ENCODE data around the gene SP100. TPM values are rescaled to one million over a fixed set of nuclear protein-coding genes. Genes with fewer than 3 reads are reported as not detected.

The SP100 gene
- total RNA-seq, 1 donor, result 137 TPM

- Histone ChIP-seq H2AFZ (ENCODE audit: low read length) (no peak overlapping the region), H3K4me3 (ENCODE audit: insufficient read depth, low read length) (no peak overlapping the region), H3K4me1 (ENCODE audit: insufficient read depth, low read length) (peaks cover 36% of the 10 kb centered on the region), H3K79me2 (ENCODE audit: insufficient read depth, low read length) (peaks cover 21% of the 10 kb centered on the region), H3K36me3 (ENCODE audit: insufficient read depth, low read length) (no peaks in the 10 kb centered on the region), H3K4me2 (ENCODE audit: insufficient read depth, low read length) (no peak overlapping the region), H3K27me3 (ENCODE audit: insufficient read depth, low read length) (no peaks in the 10 kb centered on the region), H4K20me1 (ENCODE audit: insufficient read depth, low read length) (no peaks in the 10 kb centered on the region), H3K27ac (ENCODE audit: low read depth, low read length) (no peak overlapping the region), H3K9me3 (ENCODE audit: low read depth, low read length) (no peaks in the 10 kb centered on the region)
- DNase-seq (ENCODE audit: insufficient read length, low spot score, missing footprints), result no peak
- no peak for TF ChIP-seq CTCF (IDR thresholded peaks at IDR 0.05; ENCODE audit: extremely low read depth, low read depth, low read length)
Measured at GRCh38 chr2:230412846-230413245, 3.2 kb upstream of the SP100 start.

- TF ChIP-seq CTCF (IDR thresholded peaks at IDR 0.05; ENCODE audit: extremely low read depth, low read depth, low read length), result no peak
- Histone ChIP-seq H3K27ac (ENCODE audit: low read depth, low read length) (no peak overlapping the region), H4K20me1 (ENCODE audit: insufficient read depth, low read length) (no peaks in the 10 kb centered on the region), H3K4me3 (ENCODE audit: insufficient read depth, low read length) (no peak overlapping the region), H3K36me3 (ENCODE audit: insufficient read depth, low read length) (no peaks in the 10 kb centered on the region), H3K4me1 (ENCODE audit: insufficient read depth, low read length) (peaks cover 36% of the 10 kb centered on the region), H3K4me2 (ENCODE audit: insufficient read depth, low read length) (no peak overlapping the region), H3K79me2 (ENCODE audit: insufficient read depth, low read length) (peaks cover 28% of the 10 kb centered on the region), H3K9me3 (ENCODE audit: low read depth, low read length) (no peaks in the 10 kb centered on the region), H2AFZ (ENCODE audit: low read length) (no peak overlapping the region), H3K27me3 (ENCODE audit: insufficient read depth, low read length) (no peaks in the 10 kb centered on the region)
- no peak for DNase-seq (ENCODE audit: insufficient read length, low spot score, missing footprints)
Measured at GRCh38 chr2:230413479-230413878, 2.5 kb upstream of the SP100 start.

GRCh38 chr2:230414302-230414701 is 1.7 kb upstream of the SP100 start:
- H4K20me1 ChIP-seq (ENCODE audit: insufficient read depth, low read length), result no peaks in the 10 kb centered on the region
- no peaks in the 10 kb centered on the region for H3K9me3 ChIP-seq (ENCODE audit: low read depth, low read length)
- no peak overlapping the region for H2AFZ ChIP-seq (ENCODE audit: low read length)
- H3K27me3 ChIP-seq (ENCODE audit: insufficient read depth, low read length), result no peaks in the 10 kb centered on the region
- H3K79me2 ChIP-seq (ENCODE audit: insufficient read depth, low read length), result peaks cover 36% of the 10 kb centered on the region
- H3K27ac ChIP-seq (ENCODE audit: low read depth, low read length), result no peak overlapping the region
- no peak overlapping the region for H3K4me2 ChIP-seq (ENCODE audit: insufficient read depth, low read length)
- H3K36me3 ChIP-seq (ENCODE audit: insufficient read depth, low read length), result peaks cover 2% of the 10 kb centered on the region
- DNase-seq (ENCODE audit: insufficient read length, low spot score, missing footprints), result no peak
- peaks cover 40% of the 10 kb centered on the region for H3K4me1 ChIP-seq (ENCODE audit: insufficient read depth, low read length)
- H3K4me3 ChIP-seq (ENCODE audit: insufficient read depth, low read length), result no peak overlapping the region
- TF ChIP-seq CTCF (IDR thresholded peaks at IDR 0.05; ENCODE audit: extremely low read depth, low read depth, low read length), result no peak

GRCh38 chr2:230417436-230417835 is 1.4 kb downstream of the SP100 start:
- H3K36me3 ChIP-seq (ENCODE audit: insufficient read depth, low read length), result peaks cover 6% of the 10 kb centered on the region
- H3K9me3 ChIP-seq (ENCODE audit: low read depth, low read length), result no peaks in the 10 kb centered on the region
- H2AFZ ChIP-seq (ENCODE audit: low read length), result no peak overlapping the region
- peaks cover 66% of the 10 kb centered on the region for H3K79me2 ChIP-seq (ENCODE audit: insufficient read depth, low read length)
- H3K4me2 ChIP-seq (ENCODE audit: insufficient read depth, low read length), result peak overlapping the region; percentile 81
- no peaks in the 10 kb centered on the region for H3K27me3 ChIP-seq (ENCODE audit: insufficient read depth, low read length)
- H3K4me3 ChIP-seq (ENCODE audit: insufficient read depth, low read length), result peak overlapping the region; percentile 79
- TF ChIP-seq CTCF (IDR thresholded peaks at IDR 0.05; ENCODE audit: extremely low read depth, low read depth, low read length), result no peak
- H3K27ac ChIP-seq (ENCODE audit: low read depth, low read length), result peak overlapping the region; percentile 61
- peaks cover 1% of the 10 kb centered on the region for H4K20me1 ChIP-seq (ENCODE audit: insufficient read depth, low read length)
- no peak for DNase-seq (ENCODE audit: insufficient read length, low spot score, missing footprints)
- peaks cover 36% of the 10 kb centered on the region for H3K4me1 ChIP-seq (ENCODE audit: insufficient read depth, low read length)

Data from osteoblast (primary cell).